OCI-M2 (cell line): ENCODE measurements around the gene CALHM1.
"Not testable (repeated sequence)": the region's sequence is repeated elsewhere in the genome, so short reads cannot be mapped to it uniquely, and the experiment has no call there.

Experiments
- DNase-seq: peaks from one replicate; lab custom pipeline; 2025; ENCODE audit not compliant: unreplicated experiment; lab: John Stamatoyannopoulos, UW

CALHM1 gene

DNA sequence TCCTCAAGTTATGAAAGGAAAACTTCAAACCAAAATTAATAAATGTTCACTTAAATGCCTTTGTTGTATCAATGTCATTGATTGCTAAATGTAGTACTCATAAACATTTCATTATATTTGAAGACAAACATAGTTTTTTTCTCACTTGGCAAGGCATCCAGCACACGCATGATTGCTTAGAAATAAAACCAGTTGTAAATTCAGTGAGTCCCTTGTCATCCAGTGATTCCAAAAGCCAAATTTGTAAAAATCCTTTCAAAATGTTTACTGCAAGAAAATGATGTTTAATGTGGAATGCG, 28.7 kb upstream of the CALHM1 start:
- no peak for DNase-seq

DNA sequence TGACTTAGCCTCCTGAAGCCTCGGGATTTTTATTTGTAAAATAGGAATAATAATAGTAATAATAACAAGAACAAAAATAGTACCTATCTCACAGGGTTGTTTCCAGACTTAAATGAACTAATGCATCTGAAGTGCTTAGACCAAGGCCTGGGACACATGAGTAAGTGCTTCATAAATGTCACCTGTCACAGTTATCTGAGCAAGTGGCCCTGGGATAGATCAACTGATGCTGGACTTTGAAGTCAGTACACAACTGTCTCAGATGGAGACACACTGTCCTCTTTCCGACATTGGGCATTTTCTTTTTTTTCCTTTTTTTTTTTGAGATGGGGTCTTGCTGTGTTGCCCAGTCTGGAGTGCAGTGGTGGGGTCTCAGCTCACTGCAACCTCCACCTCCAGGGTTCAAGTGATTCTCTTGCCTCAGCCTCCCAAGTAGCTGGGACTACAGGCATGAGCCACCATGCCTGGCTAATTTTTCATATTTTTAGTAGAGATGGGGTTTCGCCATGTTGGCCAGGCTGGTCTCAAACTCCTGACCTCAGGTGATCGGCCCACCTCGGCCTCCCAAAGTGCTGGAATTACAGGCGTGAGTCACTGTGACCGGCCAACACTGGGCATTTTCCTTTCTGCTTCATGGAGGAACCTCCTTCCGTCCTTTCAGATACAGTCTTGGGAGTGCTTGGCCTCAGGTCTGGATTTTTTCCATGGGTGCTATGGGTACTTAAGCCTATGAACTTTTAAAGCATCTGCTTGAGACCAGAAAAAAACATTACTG, 28.1 kb upstream of the CALHM1 start:
- DNase-seq: not testable (repeated sequence)

DNA sequence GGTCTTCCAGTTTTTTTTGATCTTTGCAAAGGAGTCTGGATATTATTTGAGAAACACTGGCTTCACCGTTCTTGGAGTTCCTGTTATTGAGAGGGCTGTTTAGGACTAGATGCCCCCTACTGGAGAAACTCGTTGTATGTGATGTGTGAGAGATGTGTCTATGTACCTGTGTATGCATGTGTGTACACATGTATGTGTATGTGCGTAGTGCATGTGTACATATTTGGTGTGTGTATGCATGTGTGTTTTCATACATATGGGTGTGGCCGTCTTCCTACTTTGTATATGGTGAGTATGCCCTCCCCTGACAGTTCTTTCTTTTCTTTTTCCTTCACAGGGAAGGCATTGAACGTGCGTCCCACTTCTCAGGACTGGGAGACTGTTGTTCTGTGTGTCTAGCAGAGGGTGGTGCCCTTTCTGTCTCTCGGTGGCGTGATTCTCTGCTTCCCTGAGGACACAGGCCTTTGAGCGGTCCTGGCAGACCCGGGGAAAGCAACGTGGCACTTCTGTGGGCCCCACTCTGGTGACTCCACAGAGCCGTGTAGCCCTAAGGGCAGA, 23.4 kb upstream of the CALHM1 start:
- DNase-seq: peak; percentile 43

DNA sequence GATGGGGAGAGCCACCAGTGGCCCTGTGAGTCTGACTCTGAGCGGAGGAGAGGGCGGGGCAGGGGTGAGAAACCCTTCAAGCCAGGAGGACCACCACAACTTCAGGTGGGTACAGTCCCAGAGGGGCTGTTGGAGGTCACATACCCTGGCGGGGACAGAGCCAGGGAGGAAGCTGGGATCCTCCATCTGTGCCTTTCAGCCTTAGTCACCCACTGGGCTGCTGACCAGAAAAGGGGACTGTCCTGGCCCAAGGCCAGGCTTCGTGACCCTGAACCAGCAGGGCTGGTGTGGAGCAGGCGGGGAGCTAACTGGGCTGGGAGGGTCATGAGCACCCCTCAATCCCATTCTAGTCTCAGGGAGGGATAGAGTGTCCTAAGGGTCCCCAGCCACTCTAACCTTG, 21.8 kb upstream of the CALHM1 start:
- no peak for DNase-seq

DNA sequence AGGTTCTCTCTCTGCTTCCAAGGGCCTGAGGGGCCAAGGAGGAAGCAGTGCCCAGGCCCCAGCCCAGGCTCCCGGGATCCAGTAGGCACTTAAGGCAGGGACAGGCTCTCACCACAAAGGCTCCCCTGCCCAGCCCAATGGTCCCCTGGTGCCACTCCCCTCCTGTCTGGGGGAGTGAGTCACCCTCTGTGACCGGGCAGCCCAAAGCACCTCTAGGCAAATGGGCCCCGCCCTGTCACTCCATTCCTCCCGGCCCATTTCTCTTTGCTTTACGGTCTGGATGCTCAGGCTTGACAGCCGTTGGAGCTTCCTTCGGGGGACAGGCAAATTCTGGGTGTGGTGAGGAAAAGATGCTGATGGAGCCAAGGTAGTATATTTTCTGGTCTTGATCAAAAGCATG, 20.4 kb upstream of the CALHM1 start, which contains the start of gene CALHM3:
Gene CALHM3, minus strand, starts transcription at position 106 of the 400 bp plus-strand sequence. CDS start 208 bp downstream, outside the sequence.
- DNase-seq: no peak

DNA sequence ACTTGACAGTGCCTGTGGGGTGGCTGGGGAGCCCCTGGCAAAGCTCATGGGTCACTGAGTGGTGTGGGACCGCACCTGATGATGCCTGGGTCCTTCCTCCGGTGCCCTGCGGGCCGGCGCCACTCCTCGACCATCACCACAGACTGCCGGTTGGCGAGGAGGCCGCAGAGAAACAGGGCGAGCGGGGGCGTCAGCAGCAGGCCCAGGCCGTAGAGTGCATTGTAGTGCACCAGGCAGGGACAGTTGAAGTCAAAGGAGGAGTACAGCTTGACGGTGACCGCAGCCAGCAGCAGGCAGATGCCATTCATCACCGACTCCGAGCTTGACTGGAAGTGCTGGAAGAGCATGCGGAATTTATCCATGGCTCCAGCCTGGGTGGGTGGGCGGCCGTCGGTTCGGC, 20.0 kb upstream of the CALHM1 start:
- no peak for DNase-seq

DNA sequence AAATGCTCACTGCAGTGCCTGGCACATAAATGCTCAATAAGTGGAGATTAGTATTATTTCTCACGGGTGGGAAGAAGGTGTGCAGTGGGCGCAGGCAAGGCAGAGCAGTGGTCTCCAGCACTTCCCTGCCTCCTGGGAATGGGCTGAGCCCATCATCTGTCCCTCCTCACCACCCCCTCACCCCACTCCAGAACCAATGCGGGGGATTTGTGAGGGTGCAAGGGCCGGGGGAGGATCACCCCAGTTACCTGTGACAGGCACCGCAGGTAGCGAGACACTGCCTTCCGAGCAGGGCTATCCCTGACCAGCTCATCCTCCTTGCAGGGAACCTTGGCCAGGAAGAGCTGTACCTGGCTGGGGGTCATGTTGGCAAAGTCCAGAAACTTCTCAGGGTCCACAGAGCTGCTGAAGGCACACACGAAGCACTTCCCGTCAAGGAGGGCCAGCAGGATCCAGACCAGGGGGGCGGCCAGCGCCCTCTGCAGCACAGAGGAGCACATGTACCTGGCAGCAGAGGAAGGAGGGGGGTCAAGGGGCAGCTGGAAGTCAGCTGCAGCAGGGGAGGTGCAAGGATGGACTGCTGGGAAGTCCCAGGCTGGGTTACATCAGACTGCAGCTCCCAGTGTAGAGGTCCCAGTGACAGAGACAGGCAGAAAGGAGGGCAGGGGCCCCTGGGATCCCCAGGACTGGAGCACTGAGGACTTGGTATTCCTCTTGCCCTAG, 17.5 kb upstream of the CALHM1 start:
- no peak for DNase-seq

DNA sequence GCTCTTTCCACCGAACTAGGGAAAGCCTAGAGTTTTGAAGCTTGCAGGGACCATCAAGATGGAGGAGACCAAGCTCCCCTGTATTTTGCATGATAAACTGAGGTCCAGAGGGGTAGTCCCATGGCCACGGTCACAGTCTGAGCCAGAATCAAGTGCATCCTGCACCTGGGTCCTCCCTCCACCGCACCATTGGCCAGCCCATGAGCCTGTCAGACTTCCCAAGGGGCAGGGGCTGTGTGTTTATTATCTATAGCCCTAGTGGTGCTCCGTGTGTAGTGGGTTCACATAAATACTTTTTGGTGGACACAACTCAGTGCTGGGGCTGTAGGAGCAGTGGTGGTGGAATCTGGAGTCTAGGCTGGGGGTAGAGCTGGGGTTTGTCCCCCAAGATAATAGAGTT, 16.7 kb upstream of the CALHM1 start:
- DNase-seq: no peak

DNA sequence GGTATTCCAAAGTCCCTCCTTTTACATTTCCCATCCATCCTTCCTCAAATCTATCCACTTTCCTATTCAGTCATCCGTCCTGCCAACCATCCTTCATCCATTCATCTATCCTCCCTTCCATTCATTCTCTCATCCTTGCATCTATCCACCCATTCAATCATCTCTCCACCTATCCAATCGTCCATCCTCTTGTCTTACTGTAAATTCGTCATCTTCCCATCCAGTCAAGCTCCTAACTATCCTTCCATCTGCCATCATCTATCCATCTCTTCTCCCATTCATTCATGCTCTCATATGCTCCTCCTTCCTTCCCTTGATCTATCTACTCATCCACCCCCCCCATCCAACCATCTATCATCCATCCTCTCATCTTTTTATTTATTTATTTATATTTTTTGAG, 15.4 kb upstream of the CALHM1 start:
- no peak for DNase-seq

DNA sequence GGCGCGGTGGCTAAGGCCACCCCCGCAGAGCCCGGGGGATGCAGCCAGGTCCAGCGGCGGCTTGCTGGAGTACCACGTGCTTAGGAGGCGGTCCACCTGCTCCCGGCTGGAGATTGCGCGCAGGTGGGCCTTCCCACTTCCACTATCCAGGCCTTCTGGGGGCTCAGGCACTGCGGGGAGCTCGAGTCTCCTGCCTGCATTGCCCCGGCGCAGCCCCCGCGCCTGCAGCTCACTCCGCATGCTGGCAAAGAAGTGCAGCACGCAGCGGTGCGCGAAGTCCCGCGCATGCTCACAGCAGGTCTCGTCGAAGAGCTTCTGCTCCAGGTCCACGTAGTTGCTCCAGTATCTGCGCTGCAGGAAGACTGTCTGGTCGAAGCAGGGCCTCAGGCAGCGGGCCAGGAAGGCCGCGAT, 14.6 kb upstream of the CALHM1 start:
- DNase-seq: no peak

DNA sequence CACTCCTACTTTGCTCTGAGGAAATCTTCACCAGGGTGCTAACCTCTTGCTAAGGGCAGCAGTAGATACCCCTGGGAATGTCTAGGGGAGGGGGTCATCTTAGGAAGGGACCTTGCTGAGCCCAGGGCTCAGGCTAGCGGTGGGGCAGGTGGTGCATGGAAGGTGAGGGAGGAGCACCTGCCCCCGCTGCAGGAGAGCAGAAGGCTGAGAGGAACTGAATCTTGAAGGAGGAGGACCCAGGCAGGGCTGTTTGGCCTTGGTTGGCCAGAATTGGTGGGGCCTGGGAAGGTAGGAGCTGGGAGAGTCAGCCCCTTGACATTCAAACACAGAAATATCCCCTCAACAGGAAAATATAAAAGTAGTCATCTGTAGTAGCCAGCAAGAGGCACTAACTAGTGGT, 13.3 kb upstream of the CALHM1 start:
- no peak for DNase-seq

DNA sequence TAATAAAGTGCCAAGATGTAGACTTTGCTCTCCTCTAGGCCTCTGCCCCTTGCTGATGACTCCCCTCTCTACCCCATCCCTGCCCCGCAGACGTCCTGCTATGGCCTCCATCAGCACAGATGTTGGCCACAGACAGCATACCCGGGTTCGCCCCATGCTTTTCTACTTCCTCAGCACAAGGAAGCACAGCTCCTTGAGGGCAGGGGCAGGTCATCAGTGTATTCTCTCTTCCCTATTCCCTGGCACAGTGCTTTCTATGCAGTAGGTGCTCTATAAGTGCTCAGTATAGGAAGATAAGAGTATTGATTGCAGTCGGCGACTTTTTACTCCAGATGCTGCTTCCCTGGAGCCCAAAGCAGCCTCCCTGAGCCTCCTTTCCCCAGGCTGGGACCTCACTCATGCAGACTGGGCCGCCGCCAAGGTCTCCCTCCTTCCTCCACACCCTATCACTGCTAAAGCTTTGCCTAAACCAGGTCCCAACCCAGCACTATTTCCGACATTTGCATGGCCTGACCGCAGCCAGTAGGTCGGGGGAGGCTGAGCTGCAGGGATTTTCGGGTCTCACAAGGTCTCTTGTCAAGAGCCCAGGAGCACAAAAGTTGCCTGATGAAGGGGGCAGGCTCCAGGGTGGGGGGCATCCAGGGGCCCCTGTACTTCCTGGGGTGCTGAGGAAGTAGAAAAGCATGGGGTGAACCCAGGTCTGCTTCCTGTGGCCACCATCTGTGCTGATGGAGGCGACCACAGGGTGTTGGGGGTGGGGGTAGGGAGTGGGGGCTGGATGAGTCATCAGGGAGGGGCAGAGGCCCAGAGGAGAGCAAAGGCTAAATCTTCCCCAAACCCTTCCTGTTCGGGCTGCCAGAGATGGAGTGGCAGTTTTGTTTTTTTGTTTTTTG, 12.3 kb upstream of the CALHM1 start:
- no peak for DNase-seq

DNA sequence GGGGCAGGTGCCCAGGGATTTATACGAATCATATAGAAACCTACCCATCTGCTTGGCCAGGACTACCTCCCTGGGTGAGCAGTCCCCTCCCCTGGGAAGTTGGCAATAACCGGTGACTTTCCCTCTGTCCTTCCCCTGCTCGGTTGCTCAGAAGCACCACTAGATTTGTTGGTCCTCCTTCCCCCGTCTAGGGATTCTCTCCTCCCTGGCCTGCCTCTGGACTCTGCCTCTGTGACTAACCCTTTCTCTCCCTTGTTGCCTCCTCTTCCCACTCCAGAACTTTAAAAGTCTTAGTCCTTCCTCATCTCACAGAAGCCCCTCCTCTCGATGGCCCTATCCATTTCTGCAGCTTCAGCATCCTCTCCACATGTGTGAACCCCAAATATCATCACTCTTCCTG, 10.5 kb upstream of the CALHM1 start:
- no peak for DNase-seq

DNA sequence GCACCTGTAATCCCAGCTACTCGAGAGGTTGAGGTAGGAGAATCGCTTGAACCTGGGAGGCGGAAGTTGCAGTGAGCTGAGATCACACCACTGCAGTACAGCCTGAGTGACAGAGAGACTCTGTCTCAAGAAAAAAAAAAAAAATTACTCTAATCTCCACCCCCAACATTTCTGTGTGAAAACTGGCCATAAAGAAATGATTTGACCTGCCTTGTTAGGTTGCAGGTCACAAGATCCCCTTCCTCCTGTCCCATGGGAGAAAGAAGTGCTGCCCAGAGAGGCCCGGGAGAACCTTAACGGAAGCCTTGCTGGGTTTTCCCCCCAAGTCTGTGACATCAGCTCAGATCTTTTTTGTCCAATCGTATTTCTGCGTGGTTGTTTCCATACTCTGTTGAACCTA, 8.7 kb upstream of the CALHM1 start:
- DNase-seq: no peak

DNA sequence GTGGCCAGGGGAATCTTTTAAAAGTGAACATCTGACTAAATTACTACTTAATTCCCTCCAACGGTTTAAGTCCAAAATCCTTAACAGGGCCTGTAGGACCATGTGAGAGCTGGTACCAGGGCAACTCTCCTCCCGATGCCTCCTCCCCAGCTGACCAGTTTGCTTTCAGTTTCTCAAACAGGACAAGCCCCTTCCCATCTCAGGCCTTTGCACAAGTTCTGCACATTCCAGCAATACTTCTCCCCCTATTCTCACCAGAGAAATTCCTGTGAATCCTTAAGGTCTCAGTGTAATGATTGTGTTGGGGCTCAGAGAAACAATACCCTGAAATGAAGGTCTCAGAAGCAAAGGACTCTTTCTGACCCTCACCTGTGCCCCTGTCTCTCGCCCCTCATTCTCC, 8.0 kb upstream of the CALHM1 start:
- no peak for DNase-seq

DNA sequence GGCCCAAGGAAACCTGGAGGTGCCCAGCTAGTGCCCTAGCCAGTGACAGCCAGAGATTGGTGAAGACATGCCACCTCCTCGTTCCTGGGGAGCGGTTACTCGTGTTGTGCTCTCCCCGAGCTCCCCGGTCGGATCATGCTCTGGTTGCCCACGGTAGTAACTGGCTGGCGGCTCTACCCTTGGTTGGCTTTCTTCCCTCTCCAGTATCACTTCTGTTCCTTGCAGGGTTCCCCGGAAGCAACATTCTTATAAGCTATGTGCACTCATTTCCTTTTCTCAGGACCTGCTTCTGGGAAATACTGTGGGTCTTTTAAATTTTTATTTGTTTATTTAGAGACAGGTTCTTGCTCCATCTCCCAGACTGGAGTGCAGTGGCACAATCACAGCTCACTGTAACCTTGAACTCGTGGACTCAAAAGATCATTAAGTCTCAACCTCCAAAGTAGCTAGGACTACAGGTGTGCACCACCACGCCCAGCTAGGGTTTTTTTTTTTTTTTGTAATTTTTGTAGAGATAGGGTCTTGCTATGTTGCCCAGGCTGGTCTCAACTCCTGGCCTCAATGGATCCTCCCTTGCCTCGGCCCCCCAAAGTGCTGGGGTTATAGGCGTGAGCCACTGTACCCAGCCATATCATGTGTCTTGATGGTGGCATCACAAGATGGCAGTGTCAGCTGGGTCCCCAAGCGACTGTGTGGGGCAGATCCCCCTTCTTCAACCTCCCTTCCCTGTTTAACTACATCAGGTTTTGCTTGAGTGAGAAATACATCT, 6.9 kb upstream of the CALHM1 start:
- no peak for DNase-seq

DNA sequence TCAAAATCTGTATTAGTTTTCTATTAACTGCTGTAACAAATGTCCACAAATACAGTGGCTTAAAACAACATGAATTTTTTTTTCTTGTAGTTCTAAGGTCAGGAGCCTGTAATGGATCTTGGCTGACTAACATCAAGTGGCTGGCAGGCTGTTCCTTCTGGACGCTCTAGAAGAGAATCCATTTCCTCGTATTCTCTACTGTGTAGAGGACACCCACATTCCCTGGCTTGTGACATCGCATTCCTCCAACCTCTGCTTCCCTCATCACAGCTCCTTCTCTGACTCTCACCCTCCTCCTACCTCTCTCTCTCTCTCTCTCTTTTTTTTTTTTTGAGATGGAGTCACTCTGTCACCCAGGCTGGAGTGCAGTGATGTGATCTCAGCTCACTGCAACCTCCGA, 4.8 kb upstream of the CALHM1 start:
- no peak for DNase-seq

DNA sequence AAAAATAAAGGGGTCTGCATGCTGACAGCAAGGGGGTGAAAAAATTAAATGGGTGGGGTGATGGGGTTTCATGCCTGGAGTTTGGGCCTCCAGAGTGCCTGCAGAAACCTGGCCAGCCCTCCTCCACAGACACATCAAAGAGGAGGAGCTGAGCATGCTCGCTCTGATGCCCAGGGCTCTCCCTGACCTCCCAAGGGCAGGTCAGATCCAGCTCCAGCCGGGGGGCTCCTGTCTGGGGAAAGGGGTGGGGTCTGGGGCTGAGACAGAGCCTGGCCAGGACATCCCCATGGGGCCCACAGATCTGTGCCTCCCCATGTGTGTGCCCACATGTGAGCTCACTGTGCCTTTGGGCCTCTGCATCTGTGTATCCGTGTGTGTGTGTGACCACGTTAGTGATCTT, 915 bp upstream of the CALHM1 start:
- no peak for DNase-seq

DNA sequence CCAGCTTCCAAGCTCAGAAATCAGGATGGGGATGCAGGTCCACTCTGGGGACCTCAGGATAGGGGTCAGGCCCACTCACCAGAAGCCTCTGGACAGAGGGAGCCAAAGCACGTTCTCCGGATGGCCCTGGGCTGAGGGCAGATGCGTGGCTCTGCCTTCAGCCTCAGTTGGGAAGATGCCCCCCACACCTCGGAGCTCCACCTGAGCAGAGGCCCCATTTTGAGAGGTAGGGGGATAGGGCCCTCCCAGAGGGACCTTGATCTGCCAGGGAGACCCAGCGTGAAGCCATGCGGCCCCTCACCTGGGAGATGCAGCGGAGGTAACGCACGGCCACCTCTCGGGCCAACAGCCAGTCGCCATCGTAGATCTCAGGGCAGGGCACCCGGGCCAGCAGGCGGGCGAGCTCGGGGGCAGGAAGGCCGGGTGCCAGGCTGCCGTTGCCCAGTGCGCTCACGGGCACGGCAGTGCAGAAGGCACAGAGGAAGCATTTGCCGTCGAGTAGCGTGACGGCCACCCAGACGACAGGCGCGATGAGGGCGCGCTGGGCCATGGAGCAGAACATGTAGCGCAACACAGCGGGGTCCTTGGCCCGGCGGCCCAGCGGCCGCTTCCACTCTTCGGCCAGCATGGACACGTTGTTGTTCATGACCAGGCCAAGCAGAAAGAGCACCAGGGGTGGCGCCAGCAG, 660 bp downstream of the CALHM1 start:
- no peak for DNase-seq

DNA sequence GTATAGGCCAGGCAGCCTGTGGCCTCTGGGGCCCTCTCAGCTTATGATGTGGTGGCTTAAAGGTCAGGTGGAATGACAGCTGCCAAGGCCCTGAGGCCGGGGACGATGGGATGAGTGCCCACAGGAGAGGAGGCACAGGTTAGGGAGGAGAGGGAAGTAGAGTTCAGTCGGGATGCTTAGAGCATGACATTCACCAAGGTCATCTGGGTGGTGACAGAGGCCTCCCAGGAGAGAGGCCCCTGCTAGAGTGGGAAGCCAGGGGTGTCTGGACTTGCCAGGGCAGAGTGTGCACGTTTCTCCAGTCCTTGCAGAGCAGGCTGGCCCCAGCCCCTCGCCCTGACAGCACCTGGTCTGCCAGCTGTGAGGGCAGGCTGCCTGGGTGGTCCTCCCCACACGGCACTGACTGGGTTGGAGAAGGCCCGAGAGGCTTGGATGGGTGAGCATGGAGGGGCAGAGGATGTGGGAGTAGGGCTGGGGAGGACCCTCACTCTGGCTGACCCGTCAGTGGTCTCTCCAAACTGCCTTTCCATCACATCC, 1.5 kb downstream of the CALHM1 start:
- no peak for DNase-seq
